Gastroesophageal sphincter (tissue), 3 donors: ENCODE results near the gene NLRP4.

ENCODE experiments used
- EP300 ChIP-seq: sonication (generic); formaldehyde crosslinking; IDR thresholded peaks from one replicate; pipeline ENCODE4 v1.6.1; 2017; ENCODE audit warnings: antibody characterized with exemption, mild to moderate bottlenecking
- POLR2A ChIP-seq, 2 donors: fragments of 450-650 bp; IDR thresholded peaks; one replicate each; pipeline ENCODE4 v1.6.1; 2017; ENCODE audit warnings: antibody characterized with exemption in 2 of 2, mild to moderate bottlenecking in 2 of 2, moderate library complexity in 1 of 2
- POLR2AphosphoS5 ChIP-seq: sonication (generic); formaldehyde crosslinking; IDR thresholded peaks from one replicate; pipeline ENCODE4 v1.6.1; 2017; ENCODE audit warnings: antibody characterized with exemption
- TF ChIP-seq, protein P1 (sequence below), 4 experiments: fragments of 200-600 bp in 2 of 4; fragments of 450-650 bp in 2 of 4; sonication (generic) in 1 of 4; IDR thresholded peaks; one replicate each; pipeline ENCODE4 v1.5.1; 2017 to 2019; ENCODE audit warnings: antibody characterized with exemption in 4 of 4, mild to moderate bottlenecking in 2 of 4, moderate library complexity in 2 of 4

DNA sequence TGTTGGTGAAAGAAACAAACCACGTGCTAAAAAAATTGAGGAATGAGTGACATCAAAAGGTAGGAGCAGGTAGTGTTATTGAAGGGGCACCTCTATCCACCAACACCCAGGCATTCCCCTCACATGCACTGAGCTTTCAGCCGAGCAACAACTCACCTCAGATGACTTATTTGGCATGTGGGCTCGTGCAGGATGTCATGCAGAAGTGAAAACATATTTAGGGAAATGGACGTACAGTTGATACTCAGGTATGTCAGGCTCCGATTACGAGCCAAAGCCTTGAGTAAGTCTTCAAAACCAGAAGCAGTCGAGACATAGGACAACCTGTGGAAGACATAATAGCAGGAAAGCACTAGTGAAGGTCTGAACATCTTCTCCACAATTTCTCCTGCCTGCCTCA, 34.9 kb upstream of the NLRP4 start:
- TF ChIP-seq, protein P1, sequence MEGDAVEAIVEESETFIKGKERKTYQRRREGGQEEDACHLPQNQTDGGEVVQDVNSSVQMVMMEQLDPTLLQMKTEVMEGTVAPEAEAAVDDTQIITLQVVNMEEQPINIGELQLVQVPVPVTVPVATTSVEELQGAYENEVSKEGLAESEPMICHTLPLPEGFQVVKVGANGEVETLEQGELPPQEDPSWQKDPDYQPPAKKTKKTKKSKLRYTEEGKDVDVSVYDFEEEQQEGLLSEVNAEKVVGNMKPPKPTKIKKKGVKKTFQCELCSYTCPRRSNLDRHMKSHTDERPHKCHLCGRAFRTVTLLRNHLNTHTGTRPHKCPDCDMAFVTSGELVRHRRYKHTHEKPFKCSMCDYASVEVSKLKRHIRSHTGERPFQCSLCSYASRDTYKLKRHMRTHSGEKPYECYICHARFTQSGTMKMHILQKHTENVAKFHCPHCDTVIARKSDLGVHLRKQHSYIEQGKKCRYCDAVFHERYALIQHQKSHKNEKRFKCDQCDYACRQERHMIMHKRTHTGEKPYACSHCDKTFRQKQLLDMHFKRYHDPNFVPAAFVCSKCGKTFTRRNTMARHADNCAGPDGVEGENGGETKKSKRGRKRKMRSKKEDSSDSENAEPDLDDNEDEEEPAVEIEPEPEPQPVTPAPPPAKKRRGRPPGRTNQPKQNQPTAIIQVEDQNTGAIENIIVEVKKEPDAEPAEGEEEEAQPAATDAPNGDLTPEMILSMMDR (IDR thresholded peaks at IDR 0.05) = no peak
- no peak for TF ChIP-seq POLR2AphosphoS5
- TF ChIP-seq POLR2A (IDR thresholded peaks at IDR 0.05) = no peak
- TF ChIP-seq EP300 = no peak
